DLD1 (cell line): ENCODE data around the gene TMEM260.
"Not testable (repeated sequence)": the region's sequence is repeated elsewhere in the genome, so short reads cannot be mapped to it uniquely, and the experiment has no call there.

Experiments used
- in situ Hi-C: cut with HindIII; loops from 2 replicates; pipeline ENCODE4 v1.10.0; 2017; ENCODE audit warnings: low sequenced_read_pairs

The TMEM260 gene

GRCh38 chr14:56666294-56666693 lies 86.7 kb downstream of the TMEM260 start:
- in situ Hi-C loops = no loop called here

GRCh38 chr14:56666716-56667115 lies 87.1 kb downstream of the TMEM260 start:
- in situ Hi-C loops = no loop called here

GRCh38 chr14:56667290-56667689 lies 87.7 kb downstream of the TMEM260 start:
- in situ Hi-C loops = not testable (repeated sequence)

- in situ Hi-C loops = no loop called here
Measured at GRCh38 chr14:56676042-56676441, 96.4 kb downstream of the TMEM260 start.

GRCh38 chr14:56678838-56679237 lies 99.2 kb downstream of the TMEM260 start:
- in situ Hi-C loops = no loop called here

- in situ Hi-C loops = no loop called here
Measured at GRCh38 chr14:56686416-56686815, 106.8 kb downstream of the TMEM260 start.

GRCh38 chr14:56687123-56687522 lies 107.5 kb downstream of the TMEM260 start:
- in situ Hi-C loops = no loop called here

- in situ Hi-C loops = no loop called here
Measured at GRCh38 chr14:56694609-56695008, 115.0 kb downstream of the TMEM260 start.

GRCh38 chr14:56695216-56695615 lies 115.6 kb downstream of the TMEM260 start:
- in situ Hi-C loops = not testable (repeated sequence)
